CD4-positive, alpha-beta T cell treated with Interleukin-10 for 1 hour (primary cell): Measurements from ENCODE around the gene EEF2K.
"Not testable (repeated sequence)": the region's sequence is repeated elsewhere in the genome, so short reads cannot be mapped to it uniquely, and the experiment has no call there.

Experiments used
- DNase-seq: peaks from one replicate; pipeline ENCODE4 v3.0.0-alpha.2; 2020

Gene EEF2K

DNA sequence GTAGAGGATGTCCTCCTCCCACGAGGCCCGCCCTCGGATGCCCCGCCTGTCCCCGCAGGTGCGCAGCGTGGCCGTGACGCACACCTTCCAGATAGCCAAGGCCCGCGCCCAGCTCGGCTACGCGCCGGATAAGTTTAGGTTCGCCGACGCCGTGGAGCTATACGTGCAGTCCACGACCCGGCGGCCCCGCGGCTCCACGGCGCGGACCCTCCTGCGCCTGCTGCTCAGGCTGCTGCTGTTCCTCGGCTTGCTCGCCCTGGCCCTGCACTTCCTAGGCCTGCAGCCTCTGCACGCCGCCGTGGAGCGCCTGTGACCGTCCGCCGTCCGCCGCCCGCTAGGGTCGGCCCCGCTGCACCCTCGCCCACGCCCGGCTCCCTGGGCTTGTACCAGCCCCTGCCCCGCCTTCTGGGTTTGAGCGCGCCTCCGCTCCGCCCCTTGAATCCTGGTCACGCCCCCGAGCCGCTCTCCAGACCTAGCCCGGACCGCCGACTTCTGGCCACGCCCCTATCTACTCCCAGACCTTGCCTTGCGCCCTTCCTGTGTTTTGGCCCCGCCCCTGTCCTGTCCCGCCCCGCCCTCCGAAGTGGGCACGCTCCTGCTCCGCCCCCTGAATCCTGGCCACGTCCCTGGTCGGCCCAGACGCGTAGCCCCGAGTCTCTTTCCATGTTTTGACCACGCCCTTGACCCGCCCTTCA, 15.8 kb upstream of the EEF2K start:
- DNase-seq, result peak; percentile 94

DNA sequence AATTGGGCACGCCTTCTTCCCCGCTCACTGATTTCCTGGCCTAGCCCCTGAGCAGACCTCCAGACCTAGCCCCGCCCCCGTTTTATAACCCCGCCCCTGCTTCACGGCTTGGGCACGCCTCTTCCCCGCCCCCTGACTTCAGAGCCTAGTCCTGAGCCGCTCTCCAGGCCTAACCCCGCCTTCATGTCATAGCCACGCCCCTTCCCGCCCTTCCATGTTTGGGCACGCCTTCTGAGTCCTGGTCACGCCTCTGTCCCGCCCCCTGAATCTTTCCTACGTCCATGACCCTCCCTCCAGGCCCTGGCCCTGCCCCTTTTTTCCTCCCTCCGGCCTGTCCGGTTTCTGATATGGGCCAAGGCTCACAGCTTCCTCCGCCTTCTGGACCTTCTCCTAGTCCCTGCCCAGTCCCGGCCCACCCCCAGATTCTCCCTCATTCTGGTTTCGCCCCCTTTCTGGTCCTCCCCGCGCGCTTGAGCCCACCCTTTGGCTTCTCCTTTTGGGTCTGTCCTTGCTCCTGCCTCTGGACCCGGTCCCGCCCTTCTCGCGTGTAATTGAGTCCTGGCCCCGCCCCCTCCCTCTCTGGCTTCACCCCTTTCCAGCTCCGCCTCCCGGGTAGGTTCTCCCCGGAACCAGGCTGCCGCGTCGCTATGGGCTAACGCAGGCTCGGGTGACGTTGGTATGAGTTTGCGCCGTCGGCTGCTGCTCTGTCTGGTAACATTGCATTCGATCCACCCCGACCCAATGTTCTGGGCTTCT, 15.1 kb upstream of the EEF2K start:
- DNase-seq, result peak; percentile 100

DNA sequence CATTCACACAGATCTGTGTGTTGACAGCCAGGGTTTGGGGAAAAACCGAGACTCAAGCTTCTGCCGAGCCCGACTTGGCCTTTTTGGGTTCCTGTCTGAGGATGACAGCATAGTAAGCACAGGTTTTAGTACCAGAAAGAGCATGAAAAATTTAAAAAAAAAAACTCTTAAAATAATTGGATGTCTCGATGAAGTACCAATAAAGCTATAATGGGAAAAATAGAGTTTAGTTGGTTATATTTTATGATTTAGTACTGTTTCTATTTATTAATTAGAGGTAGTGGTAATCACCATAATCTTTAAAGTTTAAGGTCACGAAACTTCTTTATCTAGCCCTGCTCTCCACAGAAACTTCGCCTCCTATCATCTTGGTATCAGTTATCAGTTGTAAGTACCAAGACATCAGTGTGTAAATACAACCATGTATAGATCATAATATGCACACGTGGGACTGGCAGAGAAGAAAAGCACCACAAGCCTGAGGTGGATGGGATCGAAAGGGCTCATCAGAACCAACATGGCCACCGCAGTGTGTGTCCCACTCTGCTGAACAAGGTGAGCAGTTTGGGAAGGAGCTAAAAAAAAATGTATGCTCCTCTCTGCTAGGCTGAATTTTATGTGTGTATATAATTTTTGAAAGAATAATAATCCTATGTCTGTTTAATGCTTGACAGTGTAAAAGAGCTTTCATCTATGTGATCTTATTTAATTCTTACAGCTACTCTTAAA, 14.4 kb upstream of the EEF2K start:
- DNase-seq, result peak; percentile 66

DNA sequence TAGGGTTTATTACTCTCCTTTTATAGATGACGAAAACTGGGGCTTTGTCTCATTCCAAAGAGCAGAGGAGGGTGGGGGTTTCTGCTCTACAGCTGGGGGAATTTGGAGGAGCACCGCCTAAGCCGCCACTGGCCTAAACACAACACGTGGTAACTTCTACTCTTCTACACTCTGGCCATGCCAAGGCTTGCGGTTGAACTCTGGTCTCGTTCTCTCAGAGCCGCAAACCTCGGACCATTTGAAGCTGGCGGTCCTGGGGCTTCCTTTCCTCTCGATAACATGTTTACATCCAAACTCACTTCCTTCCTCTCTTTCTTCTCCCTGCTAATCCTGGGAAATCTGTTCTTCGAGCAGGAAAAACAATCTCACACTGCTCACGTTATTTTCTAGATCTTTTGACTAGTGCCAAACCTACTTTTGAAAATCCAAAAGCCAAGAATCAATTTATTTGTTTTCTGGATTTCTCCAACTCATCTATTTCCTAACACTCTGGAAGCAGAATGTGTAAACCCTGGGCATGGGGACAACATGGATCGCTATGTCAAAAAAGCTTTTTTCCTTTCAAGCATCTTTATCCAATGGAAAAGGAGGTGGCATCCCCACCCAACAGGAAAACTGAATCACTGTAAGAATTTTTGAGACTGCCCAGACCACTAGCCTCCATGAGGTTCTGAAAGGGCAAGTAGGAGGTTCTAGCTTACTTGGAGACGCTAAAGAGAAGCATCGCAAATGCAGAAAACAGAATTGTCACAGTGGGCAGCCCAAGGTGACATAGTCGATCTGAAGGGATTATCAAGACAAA, 13.6 kb upstream of the EEF2K start:
- DNase-seq, result peak; percentile 93

DNA sequence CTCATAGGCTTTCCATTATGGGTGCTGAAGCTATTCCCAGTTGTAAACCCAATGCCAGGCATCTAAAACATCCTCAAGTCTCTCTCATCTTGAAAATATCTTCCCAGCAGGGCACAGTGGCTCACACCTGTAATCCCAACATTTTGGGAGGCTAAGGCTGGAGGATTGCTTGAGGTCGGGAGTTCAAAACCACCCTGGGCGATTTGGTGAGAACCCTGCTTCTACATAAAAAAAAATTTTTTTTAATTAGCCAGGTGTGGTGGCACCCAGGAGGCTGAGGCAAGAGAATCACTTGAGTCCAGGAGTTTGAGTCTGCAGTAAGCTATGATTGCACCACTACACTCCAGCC, 13.0 kb upstream of the EEF2K start:
- no peak for DNase-seq

DNA sequence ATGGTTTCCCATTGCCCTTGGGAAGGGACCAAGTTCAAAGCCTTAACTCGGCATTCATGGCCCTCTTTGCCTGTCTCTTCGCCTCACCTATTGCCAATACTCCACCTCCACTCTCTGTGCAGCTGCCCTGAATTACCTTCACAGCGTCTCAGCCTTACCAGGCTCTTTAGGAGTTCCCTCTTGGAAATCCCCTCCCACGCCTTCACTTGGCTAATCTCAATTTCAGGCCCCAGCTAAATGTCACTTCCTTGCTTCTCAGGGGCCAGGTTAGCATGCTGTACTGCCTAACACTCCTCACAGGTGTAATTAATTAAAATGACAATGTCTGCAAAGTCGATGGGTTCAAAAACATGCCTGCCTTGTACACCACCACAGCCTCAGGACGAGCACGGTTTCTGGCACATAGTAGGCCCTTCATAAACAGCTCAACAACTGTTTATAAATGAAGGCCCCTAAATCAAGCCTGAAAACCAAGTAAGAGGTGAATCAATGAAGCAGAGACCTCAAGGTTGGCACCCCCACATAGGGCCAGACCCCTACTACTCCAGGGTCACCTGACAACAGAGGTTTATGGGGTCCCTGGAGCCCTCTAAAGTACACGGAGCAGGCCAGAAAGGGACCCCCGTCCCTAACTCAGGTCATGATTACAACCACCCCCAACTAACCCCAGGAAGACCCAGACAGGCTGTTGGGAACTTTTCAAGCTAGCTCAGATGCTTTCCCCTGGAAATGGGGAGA, 11.2 kb upstream of the EEF2K start:
- peak; percentile 68 for DNase-seq

DNA sequence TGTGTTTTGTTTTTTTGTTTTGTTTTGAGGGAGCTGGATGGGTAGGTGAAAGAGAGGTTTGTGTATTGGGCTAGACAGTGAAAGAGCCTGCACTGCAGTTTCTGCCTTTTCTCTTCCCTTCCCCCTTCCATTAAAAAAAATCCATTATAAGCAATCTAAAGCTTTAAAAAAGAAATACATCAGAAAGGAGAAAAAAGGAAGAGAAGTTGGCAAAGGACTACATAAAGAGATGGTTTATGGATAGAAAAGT, 10.7 kb upstream of the EEF2K start:
- no peak for DNase-seq

DNA sequence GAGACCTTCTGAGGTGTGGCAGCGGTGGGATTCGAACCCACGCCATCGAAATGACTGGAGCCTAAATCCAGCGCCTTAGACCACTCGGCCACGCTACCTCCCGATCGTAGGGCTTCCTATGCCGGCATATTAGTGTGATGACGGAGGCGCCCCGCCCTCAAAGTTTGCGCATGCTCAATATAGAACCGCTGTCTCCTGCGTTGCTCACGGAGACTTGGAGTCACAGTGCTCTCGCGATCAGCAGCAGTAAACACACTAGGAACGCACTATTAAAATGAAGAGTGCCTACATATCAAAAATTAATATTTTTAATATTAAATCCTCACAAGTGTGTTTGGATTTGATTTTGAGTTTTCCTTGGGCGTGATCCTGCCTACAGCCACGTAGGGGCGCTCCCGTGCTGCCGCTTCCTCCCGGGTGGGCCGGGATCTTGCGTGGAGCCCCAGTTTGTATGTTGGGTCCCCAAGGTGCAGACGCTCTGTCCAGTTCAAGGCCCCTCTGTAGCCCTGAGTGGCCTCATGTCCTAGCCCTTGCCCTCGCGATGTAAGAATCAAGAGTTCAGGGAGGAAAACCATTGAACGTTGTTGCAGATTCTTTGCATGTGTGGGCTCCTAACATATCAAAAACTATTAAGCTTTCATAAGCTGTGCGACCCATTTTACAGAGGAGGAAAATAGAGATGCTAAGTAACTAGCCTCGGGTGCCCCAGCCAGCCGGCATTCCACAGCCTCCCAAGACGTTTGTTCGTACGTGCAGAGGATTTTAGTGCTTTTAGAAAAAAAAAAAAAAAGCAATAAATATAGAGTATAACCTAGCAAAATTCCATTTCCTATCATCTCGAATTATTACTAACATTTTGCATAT, 10.2 kb upstream of the EEF2K start:
- DNase-seq, result peak; percentile 94

DNA sequence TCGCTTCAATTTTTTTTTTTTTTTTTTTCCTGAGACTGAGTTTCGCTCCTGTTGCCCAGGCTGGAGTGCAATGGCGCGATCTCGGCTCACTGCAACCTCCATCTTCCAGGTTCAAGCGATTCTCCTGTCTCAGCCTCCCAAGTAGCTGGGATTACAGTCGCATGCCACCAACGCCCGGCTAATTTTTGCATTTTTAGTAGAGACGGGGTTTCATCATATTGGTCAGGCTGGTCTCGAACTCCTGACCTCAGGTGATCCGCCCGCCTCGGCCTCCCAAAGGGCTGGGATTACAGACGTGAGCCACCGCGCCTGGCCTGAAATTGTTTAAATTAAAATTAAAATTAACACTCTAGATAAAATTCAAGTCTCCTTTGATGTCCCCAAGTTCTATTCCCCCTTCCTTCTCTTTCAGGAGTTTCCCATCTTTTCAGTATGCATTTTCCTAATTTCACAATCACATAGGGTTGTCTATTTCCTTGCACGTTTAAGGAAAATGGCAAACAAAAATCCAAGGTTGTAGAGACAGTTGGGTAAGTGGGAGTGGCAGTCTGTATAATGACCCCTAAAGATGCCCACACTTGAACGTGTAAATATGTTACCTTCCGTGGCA, 9.4 kb upstream of the EEF2K start:
- not testable (repeated sequence) for DNase-seq

DNA sequence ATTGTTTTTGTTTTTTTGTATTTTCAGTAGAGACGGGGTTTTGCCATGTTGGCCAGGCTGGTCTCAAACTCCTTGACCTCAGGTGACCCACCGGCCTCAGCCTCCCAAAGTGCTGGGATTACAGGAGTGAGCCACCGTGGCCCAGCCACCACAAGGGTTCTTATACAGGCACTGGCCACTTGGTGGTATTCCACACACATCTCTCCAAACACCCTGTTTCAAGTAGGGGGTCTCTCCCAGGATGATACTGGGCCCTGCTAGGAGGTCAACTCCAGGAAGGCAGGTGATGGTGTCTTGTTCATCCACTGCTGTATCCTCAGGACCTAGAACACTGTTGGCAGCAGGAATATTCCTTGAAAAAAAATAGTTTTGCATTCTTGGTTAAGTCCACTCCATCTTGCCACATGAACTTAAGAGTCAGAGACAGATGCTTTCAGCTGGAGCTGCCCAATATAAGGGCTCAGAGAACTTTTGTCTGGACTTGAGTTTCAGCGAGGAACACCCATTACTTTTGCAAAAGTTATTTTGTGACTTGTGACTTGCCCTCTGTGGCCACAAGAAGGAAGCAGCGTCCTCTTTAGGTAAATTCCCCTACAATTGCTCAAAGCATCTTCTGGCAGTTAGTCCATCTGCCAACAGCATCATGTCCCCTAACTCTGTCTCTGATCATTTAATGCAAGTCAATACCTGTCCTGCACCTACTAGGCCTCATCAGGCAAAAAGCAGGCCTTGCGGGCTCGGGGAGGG, 7.4 kb upstream of the EEF2K start:
- no peak for DNase-seq

DNA sequence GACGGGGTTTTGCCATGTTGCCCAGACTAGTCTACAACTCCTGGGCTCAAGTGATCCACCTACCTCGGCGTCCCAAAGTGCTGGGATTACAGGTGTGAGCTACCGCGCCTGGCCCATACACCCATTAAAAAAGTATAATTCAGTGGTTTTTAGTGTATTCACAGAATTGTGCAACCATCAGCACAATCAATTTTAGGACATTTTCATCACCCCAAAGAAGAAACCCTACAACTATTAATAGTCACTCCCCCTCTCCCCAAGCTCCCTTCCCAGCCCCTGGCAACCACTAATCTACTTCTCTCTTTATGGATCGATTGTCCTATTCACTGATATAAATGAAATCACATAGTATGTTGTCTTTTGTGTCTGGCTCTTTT, 3.8 kb upstream of the EEF2K start:
- DNase-seq, result no peak

DNA sequence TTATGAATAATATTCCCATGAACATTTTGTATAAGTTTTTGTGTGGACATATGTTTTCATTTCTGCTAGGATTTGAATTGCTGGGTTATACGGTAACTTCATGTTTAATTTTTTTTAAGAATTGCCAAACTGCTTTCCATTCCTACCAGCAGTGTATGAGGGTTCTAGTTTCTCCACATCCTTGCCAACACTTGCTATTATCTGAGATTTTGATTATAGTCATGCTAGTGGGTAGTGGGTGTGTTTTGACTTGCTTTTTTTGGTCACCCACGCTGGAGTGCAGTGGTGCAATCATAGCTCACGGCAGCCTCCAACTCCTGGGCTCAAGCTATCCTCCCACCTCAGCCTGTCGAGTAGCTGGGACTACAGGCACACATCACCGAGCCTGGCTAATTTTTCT, 3.0 kb upstream of the EEF2K start:
- no peak for DNase-seq

DNA sequence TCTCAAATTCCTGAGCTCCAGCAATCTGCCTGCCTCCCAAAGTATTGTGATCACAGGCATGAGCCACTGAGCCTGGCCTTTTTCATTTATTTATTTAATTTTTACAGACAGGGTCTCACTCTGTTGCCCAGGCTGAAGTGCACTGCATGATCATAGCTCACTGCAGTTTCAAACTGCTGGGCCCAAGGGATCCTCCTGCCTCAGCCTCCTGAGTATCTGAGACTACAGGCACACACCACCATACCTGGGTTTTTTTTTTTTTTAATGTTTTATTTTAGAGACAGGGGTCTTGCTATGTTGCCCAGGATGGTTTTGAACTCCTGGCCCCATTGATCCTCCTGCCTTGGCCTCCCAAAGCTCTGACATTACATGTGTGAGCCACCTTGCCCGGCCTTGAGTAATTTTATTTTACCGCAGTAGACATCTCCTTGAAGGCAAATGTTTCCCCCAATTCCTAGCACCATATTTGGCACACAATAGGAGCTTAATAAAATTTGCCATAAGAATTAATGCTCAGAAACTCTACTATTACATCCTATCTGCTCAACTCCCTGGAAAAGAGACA, 1.9 kb upstream of the EEF2K start:
- DNase-seq, result no peak

DNA sequence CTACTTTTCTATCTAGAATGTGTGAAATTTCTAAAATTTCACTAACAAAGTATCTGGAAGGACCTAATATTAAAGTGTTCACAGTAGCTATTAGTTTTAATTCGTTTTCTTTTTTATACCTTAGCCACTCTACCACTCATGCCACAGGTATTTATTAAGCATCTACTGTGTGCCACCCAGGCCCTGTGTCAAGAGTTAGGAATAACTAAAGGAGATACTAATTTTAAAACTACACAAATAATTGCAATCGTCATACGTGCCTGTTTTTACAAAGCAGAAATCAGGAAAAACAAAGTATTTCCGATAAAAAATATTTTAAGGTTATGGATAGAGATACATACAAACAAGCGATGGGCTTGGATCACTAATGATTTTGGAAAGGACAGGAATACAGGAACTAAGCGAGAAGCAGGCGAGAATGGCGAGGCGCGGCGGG, 483 bp upstream of the EEF2K start:
- DNase-seq, result no peak

DNA sequence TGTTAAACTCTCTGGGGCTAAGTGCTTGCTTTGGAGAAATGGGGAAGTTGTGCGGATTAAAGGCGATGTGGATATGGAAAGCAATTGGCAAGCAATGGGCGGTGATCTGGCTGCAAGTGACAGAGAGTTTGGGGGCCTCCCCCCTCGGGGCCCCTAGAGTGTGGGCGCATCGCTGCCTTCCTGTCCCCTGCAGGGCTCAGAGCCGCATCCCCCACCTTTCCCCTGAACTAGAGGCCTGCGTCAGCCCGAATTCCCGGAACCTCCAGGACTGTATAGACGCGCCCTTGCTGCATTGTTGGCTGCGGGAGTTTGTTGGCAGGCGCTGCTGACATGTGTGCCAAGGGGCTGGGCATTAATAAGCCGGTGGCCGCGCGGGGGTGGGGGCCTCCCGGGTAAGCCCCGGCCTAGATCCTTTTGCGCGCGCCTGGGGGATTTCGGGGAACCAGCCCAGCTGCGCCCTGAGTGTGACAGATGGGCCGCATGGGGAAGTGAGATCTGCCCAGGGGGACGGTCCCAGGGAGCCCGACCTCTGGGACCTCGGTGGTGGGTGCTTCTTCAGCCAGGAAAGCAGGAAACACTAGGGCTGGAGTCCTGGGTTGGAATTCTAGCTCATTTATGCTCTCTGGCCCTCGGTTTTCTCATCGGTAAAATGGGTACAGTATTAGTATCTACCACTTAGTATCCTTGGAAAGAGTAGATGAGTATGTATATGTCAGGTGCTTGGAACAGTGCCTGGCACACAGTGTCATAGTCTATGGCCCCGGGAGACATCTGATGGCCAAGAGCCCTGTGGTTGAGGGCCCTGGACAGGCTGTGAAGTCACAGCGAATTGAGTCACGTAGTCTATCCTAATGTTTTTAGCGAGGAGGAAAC, 1.0 kb downstream of the EEF2K start:
- DNase-seq, result peak; percentile 54

DNA sequence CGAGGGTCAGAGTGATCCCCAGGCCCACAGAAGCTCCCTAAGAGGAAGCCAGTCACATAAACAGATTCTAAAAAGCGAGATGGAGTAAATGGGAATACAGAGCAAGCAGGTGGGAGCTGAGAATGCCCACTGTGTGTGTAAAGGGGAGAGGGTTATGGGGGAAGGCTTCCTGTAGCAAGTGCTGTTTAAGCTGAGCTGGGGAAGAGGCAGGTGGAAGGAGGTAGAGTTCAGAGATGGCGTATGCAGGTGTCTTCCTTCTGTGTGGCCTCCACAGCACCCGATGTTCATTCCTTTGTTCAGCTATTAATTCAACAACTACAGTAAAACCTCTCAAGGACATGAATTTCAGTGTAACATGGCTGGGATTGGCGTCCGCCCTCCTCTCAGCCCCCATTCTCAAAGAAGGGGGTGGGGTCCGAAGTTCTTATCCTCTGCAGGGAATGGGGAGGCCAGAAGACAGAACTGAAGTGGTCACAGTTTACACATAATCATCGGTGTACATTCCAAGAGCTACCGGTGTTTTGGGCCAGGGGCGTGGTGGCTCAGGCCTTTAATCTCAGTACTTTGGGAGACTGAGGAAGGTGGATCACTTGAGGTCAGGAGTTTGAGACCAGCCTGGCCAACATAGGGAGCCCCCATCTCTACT, 1.8 kb downstream of the EEF2K start:
- DNase-seq, result no peak

DNA sequence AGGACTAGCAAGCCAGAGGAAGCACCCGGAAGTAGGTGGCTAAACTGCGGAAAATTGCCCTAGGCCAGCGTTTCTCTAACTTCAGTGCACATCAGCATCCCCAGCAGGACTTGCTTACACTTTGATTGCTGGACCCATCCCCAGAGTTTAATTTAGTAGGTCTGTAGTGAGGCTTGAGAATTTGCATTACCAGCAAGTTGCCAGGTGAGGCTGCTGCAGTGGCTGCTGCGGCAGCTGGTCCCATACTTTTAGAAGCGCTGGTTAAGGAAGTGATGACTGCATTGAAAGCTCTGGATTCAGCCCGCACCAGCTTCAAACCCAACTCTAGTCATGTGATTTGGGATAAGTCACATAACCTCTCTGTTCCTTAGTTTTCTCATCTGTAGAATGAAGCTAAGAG, 4.2 kb downstream of the EEF2K start:
- DNase-seq, result no peak

DNA sequence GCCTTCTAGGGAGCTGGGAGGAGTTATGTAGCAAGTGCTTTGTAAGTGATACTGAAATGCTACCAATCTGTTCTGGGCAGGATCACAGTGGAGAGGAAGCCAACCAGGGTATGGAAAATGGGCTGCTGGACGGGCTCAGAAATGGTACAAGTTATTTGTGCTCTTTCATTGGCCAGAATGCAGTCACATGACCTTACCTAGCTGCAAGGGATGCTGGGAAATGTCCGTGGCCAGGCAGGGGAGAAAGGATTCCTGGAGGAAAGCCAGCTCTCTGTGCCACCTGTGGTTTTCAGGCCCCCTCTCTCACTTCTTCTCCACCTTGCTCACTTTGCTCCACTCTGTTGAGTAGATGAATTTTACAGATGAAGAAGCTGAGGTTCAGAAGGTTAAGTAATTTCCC, 4.8 kb downstream of the EEF2K start:
- DNase-seq, result no peak

DNA sequence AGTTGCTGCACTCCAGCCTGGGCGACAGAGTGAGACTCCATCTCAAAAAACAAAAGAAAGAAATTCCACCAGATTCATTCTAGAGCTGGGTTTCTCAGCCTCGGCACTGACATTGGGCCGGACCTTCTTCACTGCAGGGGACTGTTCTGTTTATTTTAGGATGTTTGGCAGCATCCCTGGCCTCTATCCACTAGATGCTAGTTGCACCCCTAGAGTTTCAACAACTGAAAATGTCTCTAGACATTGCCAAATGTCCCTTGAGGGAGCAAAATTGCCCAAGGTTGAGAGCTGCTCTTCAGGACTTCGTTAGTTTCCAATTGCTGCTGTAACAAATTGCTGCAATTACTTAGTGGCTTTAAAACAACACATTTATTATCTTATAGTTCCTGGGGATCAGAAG, 7.2 kb downstream of the EEF2K start:
- no peak for DNase-seq
